HG02973 (cell line): Measurements from ENCODE around the gene SLC16A2.
"Not testable (repeated sequence)": the region's sequence is repeated elsewhere in the genome, so short reads cannot be mapped to it uniquely, and the experiment has no call there.

ENCODE experiments used
- ATAC-seq: cut with Tn5 transposase; IDR thresholded peaks from one replicate; pipeline ENCODE4 v1.9.1; 2021; ENCODE audit warnings: moderate library complexity; ENCODE audit not compliant: unreplicated experiment

SLC16A2 gene

GRCh38 chrX:74445099-74445498 is 23.8 kb downstream of the SLC16A2 start:
- ATAC-seq: no peak

- no peak for ATAC-seq
Measured at GRCh38 chrX:74446876-74447275, 25.6 kb downstream of the SLC16A2 start.

DNA sequence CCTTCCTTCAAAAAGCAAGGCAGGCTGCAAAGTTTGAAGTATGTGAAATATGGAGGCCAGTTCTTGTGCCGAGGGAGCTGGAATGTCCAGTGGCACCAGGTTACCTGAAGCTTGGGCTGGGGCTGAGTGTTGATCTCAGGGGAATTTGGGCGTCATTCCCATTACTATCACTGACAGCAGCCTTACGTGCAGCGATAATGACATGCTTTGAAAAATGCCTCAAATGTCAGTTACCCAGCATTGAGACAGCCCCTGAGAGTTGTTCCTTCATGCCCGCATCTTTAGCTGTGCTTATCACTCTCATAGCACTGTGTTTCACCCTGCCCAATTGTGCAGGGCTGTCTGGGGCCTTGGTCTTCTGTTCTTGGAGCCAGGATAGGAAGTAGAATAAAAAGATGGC is 27.4 kb downstream of the SLC16A2 start:
- ATAC-seq: no peak

DNA sequence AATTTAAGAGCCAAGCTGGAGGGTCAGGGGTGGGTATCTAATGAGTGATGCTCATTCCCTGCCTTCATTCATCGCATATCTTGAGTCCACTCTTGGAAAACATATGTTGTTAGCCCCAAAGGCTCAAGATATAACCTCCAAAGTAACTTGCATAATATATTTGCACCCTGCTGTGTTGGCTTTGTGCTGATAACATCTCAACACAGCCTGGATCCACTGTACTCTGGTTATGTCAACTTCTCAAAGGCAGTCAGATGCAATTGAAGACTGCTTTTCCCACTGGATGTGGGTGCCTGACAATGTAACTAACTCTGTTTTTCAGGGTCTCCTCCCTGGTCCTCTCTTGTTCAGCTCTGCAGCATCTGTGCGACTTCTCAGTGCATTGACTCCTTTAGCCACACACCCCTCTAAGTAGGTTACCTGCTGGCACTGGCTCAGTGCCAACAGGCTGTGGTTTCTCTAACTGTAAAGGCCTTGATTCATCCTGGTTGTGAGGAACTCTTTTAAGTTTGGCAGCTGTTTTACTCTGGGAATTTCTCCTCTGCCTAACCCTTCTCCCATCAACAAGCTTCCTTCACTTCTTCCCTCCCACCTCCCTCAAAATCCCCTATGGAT is 28.1 kb downstream of the SLC16A2 start:
- ATAC-seq: no peak

DNA sequence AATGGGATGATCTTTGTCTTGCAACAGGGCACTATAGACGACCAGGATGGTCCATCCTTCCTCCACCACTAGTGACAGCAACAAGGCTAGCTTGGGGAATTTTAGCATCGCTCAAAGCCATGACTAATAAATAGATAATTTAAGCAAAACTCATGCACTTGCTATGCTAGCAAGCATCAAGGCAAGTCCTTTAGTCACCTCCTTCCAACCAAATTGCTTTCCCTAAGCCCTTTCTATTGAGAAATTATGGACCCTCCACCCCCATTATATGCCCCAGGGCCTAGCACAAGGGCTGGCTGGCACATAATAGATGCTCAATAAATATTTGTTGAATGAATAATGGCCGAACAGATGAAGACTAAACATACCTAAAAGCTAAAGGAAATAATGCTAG is 28.6 kb downstream of the SLC16A2 start:
- no peak for ATAC-seq

DNA sequence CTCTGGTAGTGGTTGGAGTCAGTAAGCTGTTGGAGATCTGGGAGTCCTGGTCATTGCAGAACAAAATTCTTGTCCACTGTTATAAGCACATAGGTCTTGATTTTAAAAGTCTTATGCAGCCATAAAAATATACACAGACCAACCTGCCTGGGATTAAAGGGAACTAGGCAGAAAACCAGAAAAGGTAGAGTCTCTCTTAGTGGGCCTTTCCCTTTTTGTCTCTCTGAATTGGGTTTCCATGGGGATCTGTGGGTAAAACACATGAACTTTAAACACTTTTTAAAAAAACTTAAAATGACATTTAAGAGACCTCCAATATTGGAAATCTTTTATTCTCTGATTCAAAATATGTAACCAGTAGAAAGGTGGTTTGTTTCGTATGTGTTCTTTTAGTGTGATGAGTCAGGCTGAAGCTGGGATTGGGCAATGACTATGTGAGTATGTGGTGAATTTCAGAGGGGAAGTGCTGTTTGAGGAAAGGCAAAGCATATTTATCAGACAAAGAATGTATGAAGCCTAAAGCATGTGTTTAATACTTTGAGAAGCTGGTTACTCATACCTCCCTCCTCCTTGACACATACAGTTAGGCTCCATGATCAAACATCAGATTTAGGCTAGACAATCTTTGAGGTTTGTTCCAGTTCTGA is 29.6 kb downstream of the SLC16A2 start:
- ATAC-seq: no peak

DNA sequence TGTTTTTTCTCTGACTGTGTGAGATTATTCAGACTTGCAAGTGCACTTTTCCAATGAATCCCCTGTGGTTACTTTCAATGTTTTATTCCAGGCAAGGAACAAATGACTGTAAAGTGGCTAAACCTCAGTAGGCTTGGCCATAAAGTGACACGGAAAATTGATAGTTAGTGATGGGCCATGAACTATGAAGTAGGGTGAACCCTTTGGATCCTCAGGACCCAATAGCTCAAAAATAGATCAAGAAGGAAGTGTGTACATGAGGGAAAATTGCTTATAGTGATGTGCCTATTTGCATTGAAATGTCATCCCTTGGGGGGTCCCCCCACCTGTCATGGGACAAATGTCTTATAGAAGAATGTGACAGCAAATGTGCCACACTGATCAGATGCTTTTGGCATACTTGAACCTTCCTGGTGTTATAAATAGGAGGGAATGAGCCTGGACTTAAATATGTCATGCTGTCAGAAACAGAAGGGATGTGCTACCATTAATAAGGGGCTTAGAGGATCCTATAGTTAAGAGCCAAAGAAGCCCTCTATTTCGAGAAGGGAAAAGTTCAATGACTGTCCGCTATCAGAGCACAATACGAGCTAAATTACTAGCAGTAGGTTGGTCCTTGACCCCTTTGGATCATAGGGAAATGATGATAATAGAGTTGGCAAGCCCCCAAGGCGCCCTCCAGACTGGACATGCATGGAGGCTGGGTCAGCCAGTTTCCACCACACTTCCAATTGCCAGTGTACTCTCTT is 30.3 kb downstream of the SLC16A2 start:
- ATAC-seq: no peak

GRCh38 chrX:74452199-74452481 is 30.8 kb downstream of the SLC16A2 start:
- ATAC-seq: no peak

- no peak for ATAC-seq
Measured at GRCh38 chrX:74453178-74453577, 31.9 kb downstream of the SLC16A2 start.

DNA sequence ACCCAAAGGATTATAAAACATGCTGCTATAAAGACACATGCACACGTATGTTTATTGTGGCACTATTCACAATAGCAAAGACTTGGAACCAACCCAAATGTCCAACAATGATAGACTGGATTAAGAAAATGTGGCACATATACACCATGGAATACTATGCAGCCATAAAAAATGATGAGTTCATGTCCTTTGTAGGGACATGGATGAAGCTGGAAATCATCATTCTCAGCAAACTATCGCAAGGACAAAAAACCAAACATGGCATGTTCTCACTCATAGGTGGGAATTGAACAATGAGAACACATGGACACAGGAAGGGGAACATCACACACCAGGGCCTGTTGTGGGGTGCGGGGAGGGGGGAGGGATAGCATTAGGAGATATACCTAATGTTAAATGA is 32.9 kb downstream of the SLC16A2 start:
- ATAC-seq: not testable (repeated sequence)

DNA sequence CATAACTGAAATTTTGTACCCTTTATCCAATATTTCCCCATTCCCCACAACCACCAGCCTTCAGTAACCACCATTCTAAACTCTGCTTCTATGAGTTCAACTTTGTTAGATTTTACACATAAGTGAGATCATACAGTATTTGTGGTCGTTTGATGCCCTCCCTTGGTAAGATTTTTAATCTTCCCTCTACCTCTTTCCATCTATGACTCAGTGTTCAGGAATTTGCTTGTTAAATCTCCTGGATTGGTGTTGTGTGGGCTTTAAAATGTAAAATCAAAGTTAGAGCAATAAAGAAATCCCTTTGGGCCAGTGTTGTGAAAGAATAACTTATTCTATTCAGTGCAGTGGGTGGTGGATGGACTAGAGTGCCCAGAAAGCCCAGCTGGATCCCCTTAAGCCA is 37.4 kb downstream of the SLC16A2 start:
- no peak for ATAC-seq

DNA sequence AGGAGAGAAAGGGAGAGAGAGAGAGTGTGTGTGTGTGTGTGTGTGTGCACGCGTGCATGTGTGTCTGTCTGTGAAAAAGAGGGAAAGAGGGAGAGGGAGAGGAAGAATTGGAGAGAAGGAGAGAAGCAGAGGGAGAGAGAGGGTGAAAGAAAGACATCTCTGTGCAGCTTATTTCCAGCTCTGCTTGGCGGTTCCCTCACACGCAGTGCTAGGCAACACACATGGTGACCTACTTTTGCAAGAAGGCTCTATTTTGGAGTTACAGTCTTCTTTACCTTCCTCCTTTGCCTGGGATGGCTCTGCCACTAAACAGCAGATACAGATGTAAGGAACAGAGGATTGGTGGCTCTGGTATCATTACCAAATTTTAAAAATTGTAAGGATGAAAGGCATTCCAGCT is 40.1 kb downstream of the SLC16A2 start:
- no peak for ATAC-seq

DNA sequence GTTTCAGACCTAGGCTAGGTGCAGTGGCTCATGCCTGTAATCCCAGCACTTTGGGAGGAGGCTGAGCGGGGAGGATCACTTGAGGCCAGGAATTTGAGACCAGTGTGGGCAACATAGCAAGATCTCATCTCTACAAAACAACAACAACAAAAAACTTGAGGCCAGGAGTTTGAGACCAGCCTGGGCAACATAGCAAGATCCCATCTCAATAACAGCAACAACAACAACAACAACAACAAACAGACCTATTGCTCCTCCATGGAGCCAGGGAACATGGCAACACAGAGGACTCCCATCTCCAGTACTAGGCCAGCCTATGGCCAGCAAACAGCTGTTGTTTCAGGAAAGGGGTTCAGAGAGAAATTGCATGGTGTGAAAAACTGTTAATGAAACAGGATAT is 43.4 kb downstream of the SLC16A2 start:
- no peak for ATAC-seq

- no peak for ATAC-seq
Measured at GRCh38 chrX:74465424-74465823, 44.1 kb downstream of the SLC16A2 start.

DNA sequence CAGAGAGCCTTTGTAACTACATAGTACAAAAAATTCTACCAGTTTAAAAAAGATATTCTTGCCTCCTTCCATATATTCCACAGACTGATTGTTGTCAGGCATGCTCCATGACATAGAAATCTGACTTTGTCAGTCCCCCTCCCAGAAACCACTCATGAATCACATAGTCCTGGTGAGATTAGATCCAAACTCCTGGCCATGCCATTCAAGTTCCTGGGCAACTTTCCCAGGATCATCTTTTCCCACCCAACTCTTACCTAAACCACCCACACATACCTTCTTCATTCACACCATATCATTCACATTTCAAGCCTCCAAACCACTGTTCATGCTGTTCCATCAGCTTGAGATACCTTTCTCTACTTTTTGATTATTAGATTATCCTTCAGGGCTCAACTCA is 46.4 kb downstream of the SLC16A2 start:
- no peak for ATAC-seq

GRCh38 chrX:74473116-74473515 is 51.8 kb downstream of the SLC16A2 start:
- not testable (repeated sequence) for ATAC-seq

DNA sequence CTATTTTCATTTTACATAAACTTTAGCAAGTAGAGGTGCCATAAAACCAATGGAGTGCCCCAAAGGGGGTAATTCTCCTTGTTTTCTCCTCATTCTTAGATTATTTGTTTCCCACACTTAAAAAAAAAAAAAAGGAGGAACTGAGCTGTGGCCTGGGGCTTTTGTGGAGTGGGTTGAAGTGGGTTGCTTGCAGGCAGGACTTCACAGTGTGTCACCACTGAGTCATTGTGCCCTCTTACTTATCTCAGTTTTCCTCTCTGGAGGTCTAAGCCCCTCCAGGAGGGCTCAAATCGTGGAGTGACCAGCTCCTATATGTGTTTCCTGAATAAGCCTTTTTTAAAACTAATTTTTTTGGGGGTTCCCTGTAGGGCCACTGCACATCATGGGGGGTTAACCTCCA is 69.0 kb downstream of the SLC16A2 start:
- ATAC-seq: no peak

DNA sequence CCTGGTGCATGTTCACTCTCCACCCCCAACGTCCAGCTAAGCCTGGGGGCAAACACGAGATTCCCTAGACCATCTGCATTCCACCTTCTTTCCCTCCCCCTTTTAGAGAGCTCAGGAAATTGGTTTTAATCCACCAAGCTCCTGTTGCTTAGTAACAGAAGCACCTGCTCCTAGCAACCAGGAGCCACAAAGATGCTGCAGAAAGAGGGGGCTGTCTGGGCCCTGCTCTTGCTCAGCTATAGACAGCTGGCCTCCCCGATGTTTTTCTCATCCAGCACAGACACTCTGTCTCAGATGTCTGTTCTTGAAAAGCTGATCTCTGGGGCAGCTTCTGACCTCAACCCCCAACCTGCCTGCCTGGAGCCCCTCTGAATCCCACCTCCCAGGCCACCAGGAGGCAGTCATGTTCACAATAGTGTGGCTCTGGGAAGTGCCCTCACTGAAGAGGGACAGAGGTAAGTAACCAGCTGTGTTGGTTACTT is 71.5 kb downstream of the SLC16A2 start:
- ATAC-seq: no peak

- ATAC-seq: no peak
Measured at GRCh38 chrX:74493806-74494205, 72.5 kb downstream of the SLC16A2 start.

GRCh38 chrX:74498924-74499323 is 77.6 kb downstream of the SLC16A2 start:
- ATAC-seq: no peak

DNA sequence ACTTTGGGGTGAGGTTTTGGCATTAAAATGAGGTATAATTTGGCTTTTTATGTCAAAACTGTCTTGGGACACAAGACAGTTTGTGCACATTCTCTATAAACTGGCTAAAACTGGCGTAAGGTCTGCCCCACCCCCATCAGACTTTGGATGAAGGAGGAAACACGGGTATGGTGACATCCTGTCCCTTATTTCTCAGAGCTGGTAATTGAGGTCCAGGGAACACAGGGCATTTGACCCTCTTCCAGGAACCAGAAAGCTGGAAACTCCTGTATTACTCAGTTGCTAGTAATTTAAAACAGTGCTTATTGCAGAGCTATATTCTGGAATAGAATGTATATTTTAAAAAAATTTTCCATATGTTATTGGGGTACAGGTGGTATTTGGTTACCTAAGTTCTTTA is 78.8 kb downstream of the SLC16A2 start:
- no peak for ATAC-seq

- ATAC-seq: no peak
Measured at GRCh38 chrX:74500555-74500954, 79.3 kb downstream of the SLC16A2 start.
